HepG2 (cell line): ENCODE measurements around the gene CPNE4. TPM values are rescaled to one million over a fixed set of nuclear protein-coding genes. Genes with fewer than 3 reads are reported as not detected.

Source experiments
- ARID3A ChIP-seq: IDR thresholded peaks from 2 replicates; pipeline ENCODE4 v1.6.1; 2012; ENCODE audit warnings: low read depth, low read length, improper control_type of control experiment
- CEBPZ ChIP-seq: IDR thresholded peaks from 2 replicates; pipeline ENCODE4 v1.6.1; 2012; ENCODE audit warnings: low read length, improper control_type of control experiment
- CREB3 ChIP-seq: sonication (generic); formaldehyde crosslinking; IDR thresholded peaks from 2 replicates; pipeline ENCODE4 v1.5.0; 2020; ENCODE audit warnings: missing genetic modification reagents
- NR2C2 ChIP-seq: sonication (generic); formaldehyde crosslinking; IDR thresholded peaks from 2 replicates; pipeline ENCODE4 v1.4.0; 2020; ENCODE audit warnings: missing genetic modification reagents, mild to moderate bottlenecking, moderate library complexity, borderline replicate concordance
- NR2F6 ChIP-seq, 2 experiments: IDR thresholded peaks; 2 replicates each; pipeline ENCODE4 v1.6.1; 2016; ENCODE audit warnings: antibody characterized with exemption in 1 of 2, mild to moderate bottlenecking in 1 of 2
- PCBP2 ChIP-seq: fragments of 200-400 bp; formaldehyde crosslinking; optimal IDR thresholded peaks from 2 replicates; pipeline ENCODE3; 2018; ENCODE audit warnings: low read length, low read depth; ENCODE audit not compliant: poor library complexity, severe bottlenecking
- PHF21A ChIP-seq: sonication (generic); formaldehyde crosslinking; IDR thresholded peaks from 2 replicates; pipeline ENCODE4 v1.5.0; 2020; ENCODE audit warnings: mild to moderate bottlenecking, missing genetic modification reagents
- TFDP2 ChIP-seq: sonication (generic); formaldehyde crosslinking; IDR thresholded peaks from 2 replicates; pipeline ENCODE4 v1.4.0; 2020; ENCODE audit warnings: missing genetic modification reagents
- TRIM24 ChIP-seq: sonication (generic); formaldehyde crosslinking; IDR thresholded peaks from 2 replicates; pipeline ENCODE4 v1.8.0; 2022; ENCODE audit warnings: mild to moderate bottlenecking, missing genetic modification reagents
- ZBTB20 ChIP-seq: sonication (generic); formaldehyde crosslinking; IDR thresholded peaks from 2 replicates; pipeline ENCODE4 v1.8.1; 2023; ENCODE audit warnings: missing genetic modification reagents, low read depth, mild to moderate bottlenecking, borderline replicate concordance
- ZBTB33 ChIP-seq: sonication (generic); formaldehyde crosslinking; IDR thresholded peaks from 2 replicates; pipeline ENCODE4 v1.4.0; 2020; ENCODE audit warnings: missing genetic modification reagents
- ZNF430 ChIP-seq: sonication (generic); formaldehyde crosslinking; IDR thresholded peaks from 2 replicates; pipeline ENCODE4 v1.9.0; 2021; ENCODE audit warnings: mild to moderate bottlenecking, missing genetic modification reagents
- ZNF446 ChIP-seq: sonication (generic); formaldehyde crosslinking; IDR thresholded peaks from 2 replicates; pipeline ENCODE4 v1.5.0; 2020; ENCODE audit warnings: mild to moderate bottlenecking, missing genetic modification reagents
- ZNF576 ChIP-seq: sonication (generic); formaldehyde crosslinking; IDR thresholded peaks from 2 replicates; pipeline ENCODE4 v1.4.0; 2020; ENCODE audit warnings: mild to moderate bottlenecking, missing genetic modification reagents
- ZNF770 ChIP-seq: sonication (generic); formaldehyde crosslinking; IDR thresholded peaks from 2 replicates; pipeline ENCODE4 v1.5.0; 2020; ENCODE audit warnings: mild to moderate bottlenecking, missing genetic modification reagents
- polyA plus RNA-seq, 8 experiments: library from polyadenylated mRNA; depleted of rRNA in 3 of 8; stranded (reverse) in 7 of 8; unstranded in 1 of 8; fragments of >200 nt; fragmentation: Illumina TruSeq in 4 of 8; extraction: Trizol in 4 of 8; gene quantifications; 2 replicates each; pipeline versions ENCODE4 v1.2.1 to v1.2.3, GENCODE V29; 2011 to 2016; ENCODE audit warnings: low read depth in 4 of 8, missing spikeins in 1 of 8, mixed read lengths in 1 of 8; ENCODE audit not compliant: insufficient read depth in 1 of 8
- total RNA-seq, 5 experiments: library from RNA; depleted of rRNA; stranded (reverse); fragments of >200 nt; fragmentation: Illumina TruSeq; extraction: Trizol; gene quantifications; 2 replicates each; pipeline ENCODE4 v1.2.3, GENCODE V29; 2016; ENCODE audit warnings: low read depth in 1 of 5

The CPNE4 gene
- total and polyA plus RNA-seq, 2 of the 13 experiments (the other 11 are each of a cell fraction or from before 2014, with no cell fraction given): not detected

- TF ChIP-seq ZBTB33 (CRISPR knock-in tag): peak; percentile 54
- peak; percentile 85 for TF ChIP-seq NR2C2 (CRISPR knock-in tag)
- TF ChIP-seq TFDP2: peak; percentile 95
- TF ChIP-seq ZNF770 (CRISPR knock-in tag): peak; percentile 67
- TF ChIP-seq PHF21A (CRISPR knock-in tag): peak; percentile 61; the same call in 1 of the 2 replicates
- peak; percentile 84 for TF ChIP-seq ZNF446 (CRISPR knock-in tag)
- no peak for TF ChIP-seq PCBP2
- TF ChIP-seq ZNF430 (CRISPR knock-in tag): peak; percentile 92; the same call in 1 of the 2 replicates
- peak; percentile 62; the same call in 1 of the 2 replicates for TF ChIP-seq ZNF576 (CRISPR knock-in tag)
- peak; percentile 92; the same call in 1 of the 2 replicates for TF ChIP-seq ZBTB20
- no peak for TF ChIP-seq ARID3A
- no peak for TF ChIP-seq CEBPZ
- 0 out of 2 replicates have a peak, but pooled peaks have one; percentile 25 for TF ChIP-seq NR2F6 (IDR thresholded peaks at IDR 0.05)
- TF ChIP-seq NR2F6 (CRISPR knock-in tag; IDR thresholded peaks at IDR 0.05): peak; percentile 65
- TF ChIP-seq CREB3 (CRISPR knock-in tag): peak; percentile 98
- TF ChIP-seq TRIM24 (CRISPR knock-in tag): no peak
Measured at GRCh38 chr3:131502530-131503319, 532.1 kb downstream of the CPNE4 start, which contains the start of gene MRPL3 (continued).
